ENCODE measurements around the gene BTN1A1. TPM values are rescaled to one million over a fixed set of nuclear protein-coding genes. Genes with fewer than 3 reads are reported as not detected.

The BTN1A1 gene
- total RNA-seq, 1 experiment from 2014 or later, result 0.15 TPM

GRCh38 chr6:26501482-26501986 lies 1.4 kb downstream of the BTN1A1 start (continued):
- TF ChIP-seq ZNF425 (CRISPR knock-in tag; conservative IDR thresholded peaks at IDR 0.05), result no peak
- TF ChIP-seq FOXP4 (CRISPR knock-in tag; IDR thresholded peaks at IDR 0.05), result peak; percentile 80
- TF ChIP-seq MAX (CRISPR knock-in tag; IDR thresholded peaks at IDR 0.05), result peak; percentile 98
- no peak for TF ChIP-seq IRF2 (CRISPR knock-in tag; IDR thresholded peaks at IDR 0.05; ENCODE audit: borderline replicate concordance, low read depth)
- TF ChIP-seq FOXK1 (CRISPR knock-in tag; IDR thresholded peaks at IDR 0.05), result peak; percentile 87
- no peak for TF ChIP-seq E2F4 (CRISPR knock-in tag; IDR thresholded peaks at IDR 0.05; ENCODE audit: borderline replicate concordance, low read depth)
- TF ChIP-seq ZMAT4 (CRISPR knock-in tag; IDR thresholded peaks at IDR 0.05), result no peak
- no peak for TF ChIP-seq TP53 (CRISPR knock-in tag; IDR thresholded peaks at IDR 0.05)
- TF ChIP-seq MYBL2 (CRISPR knock-in tag; IDR thresholded peaks at IDR 0.05), result peak; percentile 94
- no peak; the same call in 1 of the 2 replicates for TF ChIP-seq NR1H2 (CRISPR knock-in tag; IDR thresholded peaks at IDR 0.05)
- peak; percentile 95 for TF ChIP-seq ZBTB43 (CRISPR knock-in tag; IDR thresholded peaks at IDR 0.05)
- TF ChIP-seq PREB (CRISPR knock-in tag; IDR thresholded peaks at IDR 0.05; ENCODE audit: borderline replicate concordance), result no peak
- TF ChIP-seq SMAD4 (CRISPR knock-in tag; IDR thresholded peaks at IDR 0.05), result peak; percentile 71
- peak; percentile 75; the same call in 1 of the 2 replicates for TF ChIP-seq NFE2L1 (CRISPR knock-in tag; IDR thresholded peaks at IDR 0.05)
- peak; percentile 53 for TF ChIP-seq HMGXB4 (CRISPR knock-in tag; IDR thresholded peaks at IDR 0.05)
- peak; percentile 85; the same call in 1 of the 2 replicates for TF ChIP-seq JUN (CRISPR knock-in tag; IDR thresholded peaks at IDR 0.05)
- TF ChIP-seq ATF1 (CRISPR knock-in tag; IDR thresholded peaks at IDR 0.05), result peak; percentile 93
- TF ChIP-seq USF1 (CRISPR knock-in tag; IDR thresholded peaks at IDR 0.05), result peak; percentile 56; the same call in 1 of the 2 replicates
- TF ChIP-seq NFATC4 (CRISPR knock-in tag; IDR thresholded peaks at IDR 0.05), result no peak
- 0 out of 2 replicates have a peak, but pooled peaks have one; percentile 75 for TF ChIP-seq ATF2 (CRISPR knock-in tag; IDR thresholded peaks at IDR 0.05; ENCODE audit: borderline replicate concordance, low read depth)
- no peak; the same call in 1 of the 2 replicates for TF ChIP-seq PRDM15 (CRISPR knock-in tag; IDR thresholded peaks at IDR 0.05)
- no peak for TF ChIP-seq GRHL2 (CRISPR knock-in tag; IDR thresholded peaks at IDR 0.05; ENCODE audit: insufficient replicate concordance, severe bottlenecking)

Data from WTC11 (cell line).